SK-N-SH (cell line): ENCODE measurements around the gene TRIM50. TPM values are rescaled to one million over a fixed set of nuclear protein-coding genes. Genes with fewer than 3 reads are reported as not detected.

ENCODE experiments used
- CHD2 ChIP-seq: fragments of 150-350 bp; IDR thresholded peaks from 2 replicates; pipeline ENCODE4 v1.6.1; 2018; ENCODE audit warnings: low read length; ENCODE audit not compliant: partially characterized antibody
- ELF1 ChIP-seq: IDR thresholded peaks from 2 replicates; pipeline ENCODE4 v1.4.0; 2012
- EZH2phosphoT487 ChIP-seq: fragments of 200-600 bp; sonication (generic); IDR thresholded peaks from 2 replicates; pipeline ENCODE4 v1.6.1; 2017; ENCODE audit warnings: low read depth, mixed run types, mild to moderate bottlenecking, antibody characterized with exemption, moderate library complexity, borderline replicate concordance
- FOSL2 ChIP-seq: IDR thresholded peaks from 2 replicates; pipeline ENCODE4 v1.4.0; 2012; ENCODE audit warnings: low read depth, mild to moderate bottlenecking, moderate library complexity, borderline replicate concordance
- FOXJ3 ChIP-seq: sonication (generic); formaldehyde crosslinking; IDR thresholded peaks from 2 replicates; pipeline ENCODE4 v1.5.1; 2020; ENCODE audit warnings: mild to moderate bottlenecking, missing genetic modification reagents
- FOXM1 ChIP-seq: IDR thresholded peaks from 2 replicates; pipeline ENCODE4 v1.4.0; 2012; ENCODE audit warnings: low read depth, mild to moderate bottlenecking
- GABPA ChIP-seq: IDR thresholded peaks from 2 replicates; pipeline ENCODE4 v1.4.0; 2012; ENCODE audit warnings: low read depth, mild to moderate bottlenecking
- GATA2 ChIP-seq: sonication (generic); formaldehyde crosslinking; IDR thresholded peaks from 2 replicates; pipeline ENCODE4 v1.5.0; 2020; ENCODE audit warnings: mild to moderate bottlenecking, missing genetic modification reagents
- IRF3 ChIP-seq: fragments of 150-350 bp; IDR thresholded peaks from 2 replicates; pipeline ENCODE4 v1.6.1; 2016; ENCODE audit warnings: mild to moderate bottlenecking, low read depth, low read length
- JUND ChIP-seq: IDR thresholded peaks from 2 replicates; pipeline ENCODE4 v1.4.0; 2012
- MAX ChIP-seq: IDR thresholded peaks from 2 replicates; pipeline ENCODE4 v1.4.0; 2012; ENCODE audit warnings: low read depth
- MEF2A ChIP-seq: IDR thresholded peaks from 2 replicates; pipeline ENCODE4 v1.4.0; 2012; ENCODE audit warnings: low read depth, borderline replicate concordance
- MXI1 ChIP-seq: IDR thresholded peaks from 2 replicates; pipeline ENCODE4 v1.6.1; 2012; ENCODE audit warnings: mild to moderate bottlenecking, low read depth, low read length, improper control_type of control experiment
- NRF1 ChIP-seq: IDR thresholded peaks from 2 replicates; pipeline ENCODE4 v1.6.1; 2012; ENCODE audit warnings: low read depth, mild to moderate bottlenecking, low read length
- PBX3 ChIP-seq: IDR thresholded peaks from 2 replicates; pipeline ENCODE4; 2012
- POLR2AphosphoS5 ChIP-seq: IDR thresholded peaks from 2 replicates; pipeline ENCODE4 v1.6.1; 2012; ENCODE audit warnings: low read depth, low read length
- RCOR1 ChIP-seq: fragments of 150-350 bp; IDR thresholded peaks from 2 replicates; pipeline ENCODE4 v1.6.1; 2017; ENCODE audit warnings: antibody characterized with exemption, low read length
- RFX5 ChIP-seq: IDR thresholded peaks from 2 replicates; pipeline ENCODE4 v1.6.1; 2012; ENCODE audit warnings: mild to moderate bottlenecking, improper control_type of control experiment, low read length
- RXRA ChIP-seq: IDR thresholded peaks from 2 replicates; pipeline ENCODE4 v1.4.0; 2012; ENCODE audit warnings: low read depth, mild to moderate bottlenecking, borderline replicate concordance
- TAF1 ChIP-seq: IDR thresholded peaks from 2 replicates; pipeline ENCODE4 v1.6.1; 2012; ENCODE audit warnings: low read depth, mild to moderate bottlenecking, low read length, moderate library complexity, borderline replicate concordance
- TCF12 ChIP-seq: IDR thresholded peaks from 2 replicates; pipeline ENCODE4 v1.4.0; 2012
- TEAD4 ChIP-seq: IDR thresholded peaks from 2 replicates; pipeline ENCODE4 v1.4.0; 2012; ENCODE audit warnings: mild to moderate bottlenecking, borderline replicate concordance; ENCODE audit not compliant: insufficient read depth
- USF1 ChIP-seq: IDR thresholded peaks from 2 replicates; pipeline ENCODE4 v1.4.0; 2012; ENCODE audit warnings: low read depth, borderline replicate concordance
- YY1 ChIP-seq: IDR thresholded peaks from 2 replicates; pipeline ENCODE4 v1.4.0; 2012; ENCODE audit warnings: low read depth, mild to moderate bottlenecking
- ZBTB33 ChIP-seq: IDR thresholded peaks from 2 replicates; pipeline ENCODE4 v1.4.0; 2012; ENCODE audit warnings: low read depth, borderline replicate concordance
- polyA plus RNA-seq, 3 experiments: library from polyadenylated mRNA; depleted of rRNA; stranded (reverse); fragments of >200 nt; gene quantifications; 2 replicates each; pipeline ENCODE4 v1.2.3, GENCODE V29; 2012

The TRIM50 gene
- polyA plus RNA-seq, 1 of the 3 experiments (the other 2 are of a cell fraction): not detected

GRCh38 chr7:73308665-73309214 lies 19.1 kb downstream of the TRIM50 start, which contains the start of gene NSUN5 (continued):
- peak; percentile 79 for TF ChIP-seq TAF1
- no peak for TF ChIP-seq MEF2A
- 0 out of 2 replicates have a peak, but pooled peaks have one; percentile 24 for TF ChIP-seq TEAD4
- TF ChIP-seq ELF1: peak; percentile 99
- peak; percentile 100 for TF ChIP-seq MAX
- TF ChIP-seq FOXJ3: peak; percentile 32; the same call in 1 of the 2 replicates
- peak; percentile 79 for TF ChIP-seq RCOR1
- TF ChIP-seq USF1: no peak
- TF ChIP-seq GABPA: peak; percentile 98
- TF ChIP-seq FOXM1: no peak
- TF ChIP-seq NRF1: no peak
- 0 out of 2 replicates have a peak, but pooled peaks have one; percentile 11 for TF ChIP-seq ZBTB33
- peak; percentile 98 for TF ChIP-seq MXI1
- no peak for TF ChIP-seq GATA2
- no peak for TF ChIP-seq JUND
- TF ChIP-seq RFX5: no peak
- TF ChIP-seq YY1: peak; percentile 80
- no peak; the same call in 1 of the 2 replicates for TF ChIP-seq TCF12
- TF ChIP-seq PBX3: no peak; the same call in 1 of the 2 replicates
- TF ChIP-seq CHD2: peak; percentile 84
- peak; percentile 95 for TF ChIP-seq POLR2AphosphoS5
- no peak for TF ChIP-seq FOSL2
- TF ChIP-seq IRF3: no peak
- no peak for TF ChIP-seq RXRA
- no peak for TF ChIP-seq EZH2phosphoT487
